HepG2 (cell line): Measurements from ENCODE around the gene RASSF7. TPM values are rescaled to one million over a fixed set of nuclear protein-coding genes. Genes with fewer than 3 reads are reported as not detected.

Experiments
- AHR ChIP-seq: IDR thresholded peaks from 2 replicates; pipeline ENCODE4 v1.6.1; 2018; ENCODE audit warnings: missing genetic modification reagents, missing compliant biosample characterization
- CBX2 ChIP-seq, 2 experiments: fragments of 200-600 bp in 1 of 2; sonication (generic); formaldehyde crosslinking in 1 of 2; IDR thresholded peaks; 2 replicates each; pipeline versions ENCODE4 v1.7.0 to v1.8.1; 2018 to 2022; ENCODE audit warnings: low read depth in 2 of 2, low read length in 1 of 2, mild to moderate bottlenecking in 1 of 2, missing genetic modification reagents in 1 of 2
- CEBPB ChIP-seq: IDR thresholded peaks from 2 replicates; pipeline ENCODE4 v1.6.1; 2011; ENCODE audit warnings: low read depth, low read length, improper control_type of control experiment, borderline replicate concordance
- EZH2 ChIP-seq: conservative IDR thresholded peaks from 2 replicates; pipeline ENCODE4 v1.6.1; 2012; ENCODE audit warnings: mild to moderate bottlenecking, low read depth, low read length, moderate library complexity
- GABPB1 ChIP-seq: IDR thresholded peaks from 2 replicates; pipeline ENCODE4 v1.6.1; 2016; ENCODE audit warnings: mild to moderate bottlenecking, missing genetic modification reagents, moderate library complexity, missing compliant biosample characterization
- HNRNPH1 ChIP-seq: fragments of 200-400 bp; formaldehyde crosslinking; optimal IDR thresholded peaks from 2 replicates; pipeline ENCODE3; 2017; ENCODE audit warnings: mild to moderate bottlenecking, low read depth, low read length
- HOXA5 ChIP-seq: sonication (generic); formaldehyde crosslinking; IDR thresholded peaks from 2 replicates; pipeline ENCODE4 v1.4.0; 2020; ENCODE audit warnings: missing genetic modification reagents
- KLF13 ChIP-seq: sonication (generic); formaldehyde crosslinking; IDR thresholded peaks from 2 replicates; pipeline ENCODE4 v1.4.0; 2020; ENCODE audit warnings: mild to moderate bottlenecking, missing genetic modification reagents
- PAX8 ChIP-seq: sonication (generic); formaldehyde crosslinking; IDR thresholded peaks from 2 replicates; pipeline ENCODE4 v1.8.0; 2022; ENCODE audit warnings: mild to moderate bottlenecking, missing genetic modification reagents, borderline replicate concordance
- PHF8 ChIP-seq: sonication (generic); formaldehyde crosslinking; IDR thresholded peaks from 2 replicates; pipeline ENCODE4 v1.5.0; 2020; ENCODE audit warnings: missing genetic modification reagents
- RAD51 ChIP-seq: fragments of 450-650 bp; IDR thresholded peaks from 2 replicates; pipeline ENCODE4 v1.6.1; 2016; ENCODE audit warnings: borderline replicate concordance
- RFXAP ChIP-seq: sonication (generic); formaldehyde crosslinking; IDR thresholded peaks from 2 replicates; pipeline ENCODE4 v1.4.0; 2020; ENCODE audit warnings: missing genetic modification reagents, borderline replicate concordance
- SNAPC2 ChIP-seq: sonication (generic); formaldehyde crosslinking; IDR thresholded peaks from 2 replicates; pipeline ENCODE4 v1.8.1; 2022; ENCODE audit warnings: mild to moderate bottlenecking, missing genetic modification reagents
- SOX13 ChIP-seq, 3 experiments: fragments of 450-650 bp in 1 of 3; sonication (generic) in 1 of 3; formaldehyde crosslinking in 1 of 3; IDR thresholded peaks in 2 of 3; conservative IDR thresholded peaks in 1 of 3; 2 replicates each; pipeline versions ENCODE4 v1.5.0 to v1.6.1; 2016 to 2020; ENCODE audit warnings: antibody characterized with exemption in 1 of 3, mild to moderate bottlenecking in 1 of 3, missing compliant biosample characterization in 1 of 3, missing genetic modification reagents in 1 of 3, moderate library complexity in 1 of 3
- SP5 ChIP-seq: IDR thresholded peaks from 2 replicates; pipeline ENCODE4 v1.6.1; 2016; ENCODE audit warnings: low read depth, borderline replicate concordance
- TBL1XR1 ChIP-seq: fragments of 150-350 bp; IDR thresholded peaks from 2 replicates; pipeline ENCODE4 v1.6.1; 2014; ENCODE audit warnings: borderline replicate concordance, low read length; ENCODE audit not compliant: partially characterized antibody
- TERF1 ChIP-seq: sonication (generic); formaldehyde crosslinking; IDR thresholded peaks from 2 replicates; pipeline ENCODE4 v1.8.0; 2022; ENCODE audit warnings: mild to moderate bottlenecking, missing genetic modification reagents, moderate library complexity
- ZNF501 ChIP-seq: sonication (generic); formaldehyde crosslinking; IDR thresholded peaks from 2 replicates; pipeline ENCODE4 v1.5.1; 2020; ENCODE audit warnings: mild to moderate bottlenecking, moderate library complexity, missing genetic modification reagents
- ZNF563 ChIP-seq: sonication (generic); formaldehyde crosslinking; IDR thresholded peaks from 2 replicates; pipeline ENCODE4 v1.8.0; 2022; ENCODE audit warnings: mild to moderate bottlenecking, moderate library complexity, missing genetic modification reagents
- ZNF775 ChIP-seq: sonication (generic); formaldehyde crosslinking; IDR thresholded peaks from 2 replicates; pipeline ENCODE4 v1.4.0; 2020; ENCODE audit warnings: missing genetic modification reagents, mild to moderate bottlenecking, moderate library complexity, borderline replicate concordance
- ZNF792 ChIP-seq: IDR thresholded peaks from 2 replicates; pipeline ENCODE4 v1.6.1; 2016
- polyA plus RNA-seq, 8 experiments: library from polyadenylated mRNA; depleted of rRNA in 3 of 8; stranded (reverse) in 7 of 8; unstranded in 1 of 8; fragments of >200 nt; fragmentation: Illumina TruSeq in 4 of 8; extraction: Trizol in 4 of 8; gene quantifications; 2 replicates each; pipeline versions ENCODE4 v1.2.1 to v1.2.3, GENCODE V29; 2011 to 2016; ENCODE audit warnings: low read depth in 4 of 8, missing spikeins in 1 of 8, mixed read lengths in 1 of 8; ENCODE audit not compliant: insufficient read depth in 1 of 8
- total RNA-seq, 5 experiments: library from RNA; depleted of rRNA; stranded (reverse); fragments of >200 nt; fragmentation: Illumina TruSeq; extraction: Trizol; gene quantifications; 2 replicates each; pipeline ENCODE4 v1.2.3, GENCODE V29; 2016; ENCODE audit warnings: low read depth in 1 of 5
- TF ChIP-seq, protein P1 (sequence below): sonication (generic); formaldehyde crosslinking; IDR thresholded peaks from 2 replicates; pipeline ENCODE4 v1.8.1; 2023; ENCODE audit warnings: mild to moderate bottlenecking, moderate library complexity, missing genetic modification reagents
- TF ChIP-seq, protein P2 (sequence below): sonication (generic); IDR thresholded peaks from 2 replicates; pipeline ENCODE4 v1.6.1; 2016; ENCODE audit warnings: low read depth, borderline replicate concordance
- TF ChIP-seq, protein P3 (sequence below): sonication (generic); formaldehyde crosslinking; IDR thresholded peaks from 2 replicates; pipeline ENCODE4 v1.4.0; 2020; ENCODE audit warnings: missing genetic modification reagents, borderline replicate concordance

Gene RASSF7
- total and polyA plus RNA-seq, 2 of the 13 experiments (the other 11 are each of a cell fraction or from before 2014, with no cell fraction given): 20.2 to 28.6 TPM

GRCh38 chr11:554428-555226, 6.1 kb upstream of the RASSF7 start (continued):
- TF ChIP-seq KLF13 (no peak), HNRNPH1 (no peak), RFXAP (CRISPR knock-in tag) (no peak), AHR (CRISPR knock-in tag) (no peak), ZNF501 (CRISPR knock-in tag) (no peak), TERF1 (no peak), SNAPC2 (CRISPR knock-in tag) (no peak), PAX8 (CRISPR knock-in tag) (no peak), ZNF563 (CRISPR knock-in tag) (no peak), GABPB1 (peak; percentile 78), ZNF775 (CRISPR knock-in tag) (no peak), CEBPB (no peak), PHF8 (CRISPR knock-in tag) (0 out of 2 replicates have a peak, but pooled peaks have one; percentile 6), SOX13 (IDR thresholded peaks at IDR 0.05) (no peak), SOX13 (CRISPR knock-in tag; conservative IDR thresholded peaks at IDR 0.05 in 1 of 2, IDR thresholded peaks at IDR 0.05 in 1 of 2) (no peak), TBL1XR1 (no peak), SP5 (CRISPR knock-in tag) (0 out of 2 replicates have a peak, but pooled peaks have one; percentile 45), CBX2 (IDR thresholded peaks at IDR 0.05; ENCODE audit: low read depth, low read length) (no peak), CBX2 (CRISPR knock-in tag; IDR thresholded peaks at IDR 0.05; ENCODE audit: low read depth) (no peak), HOXA5 (CRISPR knock-in tag) (no peak), EZH2 (no peak), ZNF792 (CRISPR knock-in tag) (0 out of 2 replicates have a peak, but pooled peaks have one; percentile 13), RAD51 (no peak)
- TF ChIP-seq, protein P1, sequence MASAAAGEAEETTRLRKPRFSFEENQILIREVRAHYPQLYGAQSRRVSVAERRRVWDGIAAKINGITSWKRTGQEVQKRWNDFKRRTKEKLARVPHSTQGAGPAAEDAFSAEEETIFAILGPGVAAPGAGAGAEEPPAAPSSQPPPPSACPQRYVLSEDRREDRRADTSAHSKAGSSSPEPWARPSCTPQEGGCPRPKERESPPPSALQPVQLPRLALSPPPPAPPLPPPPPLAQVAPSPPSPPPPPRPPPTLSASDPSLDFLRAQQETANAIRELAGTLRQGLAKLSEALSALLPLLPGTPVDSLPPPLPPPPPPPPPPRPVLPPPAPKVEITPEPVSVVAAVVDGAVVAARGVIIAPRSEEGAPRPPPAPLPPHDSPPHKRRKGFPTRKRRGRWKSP: no peak
- TF ChIP-seq, protein P2, sequence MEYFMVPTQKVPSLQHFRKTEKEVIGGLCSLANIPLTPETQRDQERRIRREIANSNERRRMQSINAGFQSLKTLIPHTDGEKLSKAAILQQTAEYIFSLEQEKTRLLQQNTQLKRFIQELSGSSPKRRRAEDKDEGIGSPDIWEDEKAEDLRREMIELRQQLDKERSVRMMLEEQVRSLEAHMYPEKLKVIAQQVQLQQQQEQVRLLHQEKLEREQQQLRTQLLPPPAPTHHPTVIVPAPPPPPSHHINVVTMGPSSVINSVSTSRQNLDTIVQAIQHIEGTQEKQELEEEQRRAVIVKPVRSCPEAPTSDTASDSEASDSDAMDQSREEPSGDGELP: no peak
- TF ChIP-seq, protein P3, sequence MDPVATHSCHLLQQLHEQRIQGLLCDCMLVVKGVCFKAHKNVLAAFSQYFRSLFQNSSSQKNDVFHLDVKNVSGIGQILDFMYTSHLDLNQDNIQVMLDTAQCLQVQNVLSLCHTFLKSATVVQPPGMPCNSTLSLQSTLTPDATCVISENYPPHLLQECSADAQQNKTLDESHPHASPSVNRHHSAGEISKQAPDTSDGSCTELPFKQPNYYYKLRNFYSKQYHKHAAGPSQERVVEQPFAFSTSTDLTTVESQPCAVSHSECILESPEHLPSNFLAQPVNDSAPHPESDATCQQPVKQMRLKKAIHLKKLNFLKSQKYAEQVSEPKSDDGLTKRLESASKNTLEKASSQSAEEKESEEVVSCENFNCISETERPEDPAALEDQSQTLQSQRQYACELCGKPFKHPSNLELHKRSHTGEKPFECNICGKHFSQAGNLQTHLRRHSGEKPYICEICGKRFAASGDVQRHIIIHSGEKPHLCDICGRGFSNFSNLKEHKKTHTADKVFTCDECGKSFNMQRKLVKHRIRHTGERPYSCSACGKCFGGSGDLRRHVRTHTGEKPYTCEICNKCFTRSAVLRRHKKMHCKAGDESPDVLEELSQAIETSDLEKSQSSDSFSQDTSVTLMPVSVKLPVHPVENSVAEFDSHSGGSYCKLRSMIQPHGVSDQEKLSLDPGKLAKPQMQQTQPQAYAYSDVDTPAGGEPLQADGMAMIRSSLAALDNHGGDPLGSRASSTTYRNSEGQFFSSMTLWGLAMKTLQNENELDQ (CRISPR knock-in tag): no peak
